ENCODE data around the gene SQSTM1.
"Not testable (repeated sequence)": the region's sequence is repeated elsewhere in the genome, so short reads cannot be mapped to it uniquely, and the experiment has no call there.

SQSTM1 gene

GRCh38 chr5:179832039-179832745 is 11.5 kb downstream of the SQSTM1 start:
- peaks cover 84% of the 10 kb centered on the region for H3K36me3 ChIP-seq (replicated peaks)
- no peaks in the 10 kb centered on the region for H3K9me3 ChIP-seq
- no peak overlapping the region for H3K4me3 ChIP-seq
- in situ Hi-C loops (cut with MboI; ENCODE audit: low sequenced_read_pairs) = no loop called here
- no peak for DNase-seq (ENCODE audit: low spot score in 2 of 2)
- no peaks in the 10 kb centered on the region for H3K4me1 ChIP-seq
- H3K27me3 ChIP-seq (ENCODE audit: low read depth) = no peaks in the 10 kb centered on the region

GRCh38 chr5:179833056-179833708 is 12.5 kb downstream of the SQSTM1 start:
- no peaks in the 10 kb centered on the region for H3K4me1 ChIP-seq
- no peak for DNase-seq (ENCODE audit: low spot score in 2 of 2)
- H3K36me3 ChIP-seq (replicated peaks) = peaks cover 84% of the 10 kb centered on the region
- no peaks in the 10 kb centered on the region for H3K27me3 ChIP-seq (ENCODE audit: low read depth)
- no peaks in the 10 kb centered on the region for H3K9me3 ChIP-seq
- in situ Hi-C loops (cut with MboI; ENCODE audit: low sequenced_read_pairs) = no loop called here
- H3K4me3 ChIP-seq = no peak overlapping the region

- in situ Hi-C loops (cut with MboI; ENCODE audit: low sequenced_read_pairs) = no loop called here
- Histone ChIP-seq H3K36me3 (replicated peaks) (peaks cover 85% of the 10 kb centered on the region), H3K9me3 (no peaks in the 10 kb centered on the region), H3K27me3 (ENCODE audit: low read depth) (no peaks in the 10 kb centered on the region), H3K4me1 (no peaks in the 10 kb centered on the region), H3K4me3 (no peak overlapping the region)
- DNase-seq (ENCODE audit: low spot score in 2 of 2) = no peak
Measured at GRCh38 chr5:179833709-179834070, 13.0 kb downstream of the SQSTM1 start.

- no peak overlapping the region for H3K4me3 ChIP-seq
- H3K9me3 ChIP-seq = no peaks in the 10 kb centered on the region
- DNase-seq (ENCODE audit: low spot score in 2 of 2) = no peak
- H3K4me1 ChIP-seq = no peaks in the 10 kb centered on the region
- H3K27me3 ChIP-seq (ENCODE audit: low read depth) = no peaks in the 10 kb centered on the region
- in situ Hi-C loops (cut with MboI; ENCODE audit: low sequenced_read_pairs) = no loop called here
- H3K36me3 ChIP-seq (replicated peaks) = peaks cover 83% of the 10 kb centered on the region
Measured at GRCh38 chr5:179834120-179834519, 13.4 kb downstream of the SQSTM1 start.

DNA sequence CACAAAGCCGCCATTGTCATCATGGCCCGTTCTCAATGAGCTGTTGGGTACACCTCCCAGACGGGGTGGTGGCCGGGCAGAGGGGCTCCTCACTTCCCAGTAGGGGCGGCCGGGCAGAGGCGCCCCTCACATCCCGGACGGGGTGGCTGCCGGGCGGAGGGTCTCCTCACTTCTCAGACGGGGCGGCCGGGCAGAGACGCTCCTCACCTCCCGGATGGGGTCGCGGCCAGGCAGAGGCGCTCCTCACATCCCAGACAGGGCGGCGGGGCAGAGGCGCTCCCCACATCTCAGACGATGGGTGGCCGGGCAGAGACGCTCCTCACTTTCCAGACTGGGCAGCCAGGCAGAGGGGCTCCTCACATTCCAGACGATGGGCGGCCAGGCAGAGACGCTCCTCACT is 14.2 kb downstream of the SQSTM1 start:
- in situ Hi-C loops (cut with MboI; ENCODE audit: low sequenced_read_pairs) = not testable (repeated sequence)

DNA sequence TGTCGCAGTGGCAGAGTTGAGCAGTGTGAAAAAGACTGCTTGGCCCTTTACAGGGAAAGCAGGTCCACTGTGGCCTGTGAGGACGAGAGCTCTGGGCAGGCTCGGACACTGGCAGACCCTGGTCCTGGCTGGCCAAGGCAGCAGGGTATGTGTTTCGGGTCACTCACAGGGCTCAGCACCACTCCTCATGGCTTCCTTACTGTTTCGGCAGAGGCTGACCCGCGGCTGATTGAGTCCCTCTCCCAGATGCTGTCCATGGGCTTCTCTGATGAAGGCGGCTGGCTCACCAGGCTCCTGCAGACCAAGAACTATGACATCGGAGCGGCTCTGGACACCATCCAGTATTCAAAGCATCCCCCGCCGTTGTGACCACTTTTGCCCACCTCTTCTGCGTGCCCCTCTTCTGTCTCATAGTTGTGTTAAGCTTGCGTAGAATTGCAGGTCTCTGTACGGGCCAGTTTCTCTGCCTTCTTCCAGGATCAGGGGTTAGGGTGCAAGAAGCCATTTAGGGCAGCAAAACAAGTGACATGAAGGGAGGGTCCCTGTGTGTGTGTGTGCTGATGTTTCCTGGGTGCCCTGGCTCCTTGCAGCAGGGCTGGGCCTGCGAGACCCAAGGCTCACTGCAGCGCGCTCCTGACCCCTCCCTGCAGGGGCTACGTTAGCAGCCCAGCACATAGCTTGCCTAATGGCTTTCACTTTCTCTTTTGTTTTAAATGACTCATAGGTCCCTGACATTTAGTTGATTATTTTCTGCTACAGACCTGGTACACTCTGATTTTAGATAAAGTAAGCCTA is 15.7 kb downstream of the SQSTM1 start:
- no peak for DNase-seq (ENCODE audit: low spot score in 2 of 2)

More for the DNA sequence above, 14.2 kb downstream of the SQSTM1 start:
- not testable (repeated sequence) for H3K4me1 ChIP-seq; H3K27me3 ChIP-seq (ENCODE audit: low read depth); H3K4me3 ChIP-seq; DNase-seq (ENCODE audit: low spot score in 2 of 2); H3K9me3 ChIP-seq
- H3K36me3 ChIP-seq (replicated peaks) = peaks cover 86% of the 10 kb centered on the region

DNA sequence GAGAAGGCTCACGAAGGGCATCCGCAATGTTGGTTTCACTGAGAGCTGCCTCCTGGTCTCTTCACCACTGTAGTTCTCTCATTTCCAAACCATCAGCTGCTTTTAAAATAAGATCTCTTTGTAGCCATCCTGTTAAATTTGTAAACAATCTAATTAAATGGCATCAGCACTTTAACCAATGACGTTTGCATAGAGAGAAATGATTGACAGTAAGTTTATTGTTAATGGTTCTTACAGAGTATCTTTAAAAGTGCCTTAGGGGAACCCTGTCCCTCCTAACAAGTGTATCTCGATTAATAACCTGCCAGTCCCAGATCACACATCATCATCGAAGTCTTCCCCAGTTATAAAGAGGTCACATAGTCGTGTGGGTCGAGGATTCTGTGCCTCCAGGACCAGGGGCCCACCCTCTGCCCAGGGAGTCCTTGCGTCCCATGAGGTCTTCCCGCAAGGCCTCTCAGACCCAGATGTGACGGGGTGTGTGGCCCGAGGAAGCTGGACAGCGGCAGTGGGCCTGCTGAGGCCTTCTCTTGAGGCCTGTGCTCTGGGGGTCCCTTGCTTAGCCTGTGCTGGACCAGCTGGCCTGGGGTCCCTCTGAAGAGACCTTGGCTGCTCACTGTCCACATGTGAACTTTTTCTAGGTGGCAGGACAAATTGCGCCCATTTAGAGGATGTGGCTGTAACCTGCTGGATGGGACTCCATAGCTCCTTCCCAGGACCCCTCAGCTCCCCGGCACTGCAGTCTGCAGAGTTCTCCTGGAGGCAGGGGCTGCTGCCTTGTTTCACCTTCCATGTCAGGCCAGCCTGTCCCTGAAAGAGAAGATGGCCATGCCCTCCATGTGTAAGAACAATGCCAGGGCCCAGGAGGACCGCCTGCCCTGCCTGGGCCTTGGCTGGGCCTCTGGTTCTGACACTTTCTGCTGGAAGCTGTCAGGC is 16.6 kb downstream of the SQSTM1 start:
- Histone ChIP-seq H3K4me3 (no peak overlapping the region), H3K36me3 (replicated peaks) (peaks cover 78% of the 10 kb centered on the region), H3K4me1 (no peaks in the 10 kb centered on the region), H3K27me3 (ENCODE audit: low read depth) (no peaks in the 10 kb centered on the region), H3K9me3 (no peaks in the 10 kb centered on the region)
- no peak for DNase-seq (ENCODE audit: low spot score in 2 of 2)
- in situ Hi-C loops (cut with MboI; ENCODE audit: low sequenced_read_pairs) = no loop called here

More for the DNA sequence above, 15.7 kb downstream of the SQSTM1 start:
- Histone ChIP-seq H3K27me3 (ENCODE audit: low read depth) (no peaks in the 10 kb centered on the region), H3K4me3 (no peak overlapping the region), H3K4me1 (no peaks in the 10 kb centered on the region), H3K36me3 (replicated peaks) (peaks cover 85% of the 10 kb centered on the region), H3K9me3 (no peaks in the 10 kb centered on the region)
- in situ Hi-C loops (cut with MboI; ENCODE audit: low sequenced_read_pairs) = no loop called here

- no peak for DNase-seq (ENCODE audit: low spot score in 2 of 2)
- Histone ChIP-seq H3K4me3 (no peak overlapping the region), H3K9me3 (no peaks in the 10 kb centered on the region), H3K4me1 (no peaks in the 10 kb centered on the region), H3K27me3 (ENCODE audit: low read depth) (no peaks in the 10 kb centered on the region), H3K36me3 (replicated peaks) (peaks cover 67% of the 10 kb centered on the region)
- in situ Hi-C loops (cut with MboI; ENCODE audit: low sequenced_read_pairs) = no loop called here
Measured at GRCh38 chr5:179839328-179840256, 18.9 kb downstream of the SQSTM1 start.

DNA sequence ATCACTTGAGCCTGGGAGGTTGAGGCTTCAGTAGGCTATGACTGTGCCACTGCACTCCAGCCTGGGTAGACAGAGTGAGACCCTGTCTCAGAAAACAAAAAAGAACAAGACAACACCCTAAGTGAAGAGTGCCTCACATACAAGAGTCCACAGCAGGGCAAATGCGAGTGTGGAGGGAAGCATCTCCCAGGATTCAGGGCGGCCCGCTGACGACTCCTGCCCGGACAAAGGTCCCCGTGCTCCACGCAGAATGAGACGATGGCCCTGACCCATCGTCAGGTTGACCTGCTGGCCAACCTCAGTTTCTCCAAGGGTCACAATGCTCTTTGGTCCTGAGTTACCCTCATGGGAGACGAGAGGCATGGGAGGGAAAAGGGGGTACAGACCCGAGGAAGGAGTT is 19.6 kb downstream of the SQSTM1 start:
- no peak for DNase-seq (ENCODE audit: low spot score in 2 of 2)
- H3K4me1 ChIP-seq = no peaks in the 10 kb centered on the region
- no peaks in the 10 kb centered on the region for H3K27me3 ChIP-seq (ENCODE audit: low read depth)
- H3K4me3 ChIP-seq = no peak overlapping the region
- H3K9me3 ChIP-seq = no peaks in the 10 kb centered on the region
- in situ Hi-C loops (cut with MboI; ENCODE audit: low sequenced_read_pairs) = no loop called here
- H3K36me3 ChIP-seq (replicated peaks) = peaks cover 67% of the 10 kb centered on the region

- in situ Hi-C loops (cut with MboI; ENCODE audit: low sequenced_read_pairs) = no loop called here
- H3K4me1 ChIP-seq = no peaks in the 10 kb centered on the region
- no peak overlapping the region for H3K4me3 ChIP-seq
- no peaks in the 10 kb centered on the region for H3K27me3 ChIP-seq (ENCODE audit: low read depth)
- DNase-seq (ENCODE audit: low spot score in 2 of 2) = no peak
- peaks cover 65% of the 10 kb centered on the region for H3K36me3 ChIP-seq (replicated peaks)
- H3K9me3 ChIP-seq = no peaks in the 10 kb centered on the region
Measured at GRCh38 chr5:179840766-179841165, 20.1 kb downstream of the SQSTM1 start.

DNA sequence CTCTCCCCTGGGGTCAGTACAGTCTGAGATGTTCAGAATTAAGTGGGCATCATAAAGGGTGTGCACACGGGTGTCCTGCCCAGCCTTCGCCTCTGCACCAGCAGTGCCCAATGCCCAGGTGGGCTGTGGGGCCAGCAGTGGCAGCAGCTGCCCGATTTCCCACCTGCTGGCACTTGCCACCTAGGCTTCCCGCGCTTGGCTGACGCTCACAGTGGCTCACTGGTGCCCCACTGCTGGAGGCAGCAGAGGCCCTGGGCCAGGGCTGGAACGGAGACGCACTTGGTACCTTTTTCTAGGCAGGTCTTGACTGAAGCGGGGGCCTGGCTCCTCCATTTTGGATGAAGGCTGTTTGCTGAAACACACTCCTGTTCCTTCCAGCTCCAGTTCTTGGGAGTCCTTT is 20.9 kb downstream of the SQSTM1 start:
- no peak for DNase-seq (ENCODE audit: low spot score in 2 of 2)
- Histone ChIP-seq H3K4me3 (no peak overlapping the region), H3K27me3 (ENCODE audit: low read depth) (no peaks in the 10 kb centered on the region), H3K4me1 (no peaks in the 10 kb centered on the region), H3K9me3 (no peaks in the 10 kb centered on the region), H3K36me3 (replicated peaks) (peaks cover 65% of the 10 kb centered on the region)
- in situ Hi-C loops (cut with MboI; ENCODE audit: low sequenced_read_pairs) = no loop called here

GRCh38 chr5:179852993-179853547 is 32.4 kb downstream of the SQSTM1 start:
- in situ Hi-C loops (cut with MboI; ENCODE audit: low sequenced_read_pairs) = no loop called here
- no peaks in the 10 kb centered on the region for H3K27me3 ChIP-seq (ENCODE audit: low read depth)
- H3K4me1 ChIP-seq = peaks cover 3% of the 10 kb centered on the region
- no peaks in the 10 kb centered on the region for H3K9me3 ChIP-seq
- no peak overlapping the region for H3K4me3 ChIP-seq
- peaks cover 32% of the 10 kb centered on the region for H3K36me3 ChIP-seq (replicated peaks)
- DNase-seq (ENCODE audit: low spot score in 2 of 2) = no peak

Data from HAP-1 (cell line).